HL-60/S4 (cell line): ENCODE results near the gene BCAP31.
"Not testable (repeated sequence)": the region's sequence is repeated elsewhere in the genome, so short reads cannot be mapped to it uniquely, and the experiment has no call there.

ENCODE experiments used
- in situ Hi-C: fragments of 300-500 bp; cut with MboI; formaldehyde crosslinking; loops from 2 replicates; pipeline ENCODE4 v1.14.3; 2022; ENCODE audit warnings: low sequenced_read_pairs

The BCAP31 gene

DNA sequence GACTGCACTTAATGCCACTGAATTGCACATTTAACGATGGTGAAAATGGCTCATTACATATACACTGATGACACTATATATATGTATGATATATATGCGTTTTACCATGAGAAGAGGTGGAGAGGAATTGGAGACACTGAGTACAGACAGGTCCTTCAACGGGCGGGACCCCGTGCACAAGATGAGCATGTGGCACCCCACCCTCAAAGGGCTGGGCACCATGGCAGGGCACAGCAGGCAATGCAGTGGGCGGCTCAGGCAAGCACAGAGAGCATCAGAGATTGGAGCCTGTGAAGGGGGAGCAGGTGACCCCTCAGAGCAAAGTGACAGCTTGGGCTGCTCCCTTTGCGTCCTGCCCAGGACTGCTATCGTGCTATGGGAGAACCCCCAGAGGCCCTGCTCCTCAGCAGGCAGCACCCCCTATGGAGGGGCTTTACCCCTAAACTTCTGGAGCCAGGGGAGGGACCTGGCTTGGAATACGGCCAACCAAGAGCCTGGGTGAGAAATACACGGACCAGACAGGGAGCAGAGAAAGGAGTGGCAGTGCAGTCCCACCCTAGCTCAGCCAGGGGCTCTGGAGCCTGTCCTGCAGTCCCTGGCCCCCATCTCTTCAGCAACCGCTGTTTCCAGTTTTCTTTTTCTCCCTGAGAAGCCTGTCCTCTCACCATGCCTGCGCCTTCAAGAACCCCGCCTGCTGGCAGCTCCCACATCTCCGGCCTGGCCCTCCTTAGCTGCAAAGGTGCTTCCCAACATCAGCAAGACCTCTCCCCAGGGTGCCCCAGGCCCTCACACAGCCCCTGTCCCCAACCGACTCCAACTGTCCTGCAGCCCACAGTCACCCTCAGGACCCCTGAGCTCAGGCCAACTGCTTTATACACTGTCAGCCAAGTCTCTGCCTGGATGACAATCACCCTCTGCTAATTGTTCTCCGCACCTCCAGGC is 26.0 kb downstream of the BCAP31 start:
- in situ Hi-C loops, result no loop called here

- in situ Hi-C loops, result not testable (repeated sequence)
These were observed 27.0 kb downstream of the BCAP31 start for GRCh38 chrX:153696986-153697722.

- in situ Hi-C loops, result not testable (repeated sequence)
These were observed 27.6 kb downstream of the BCAP31 start for GRCh38 chrX:153696538-153696937.

GRCh38 chrX:153696100-153696499 is 28.1 kb downstream of the BCAP31 start:
- in situ Hi-C loops, result no loop called here

- in situ Hi-C loops, result no loop called here
These were observed 29.4 kb downstream of the BCAP31 start for GRCh38 chrX:153694687-153695270.

DNA sequence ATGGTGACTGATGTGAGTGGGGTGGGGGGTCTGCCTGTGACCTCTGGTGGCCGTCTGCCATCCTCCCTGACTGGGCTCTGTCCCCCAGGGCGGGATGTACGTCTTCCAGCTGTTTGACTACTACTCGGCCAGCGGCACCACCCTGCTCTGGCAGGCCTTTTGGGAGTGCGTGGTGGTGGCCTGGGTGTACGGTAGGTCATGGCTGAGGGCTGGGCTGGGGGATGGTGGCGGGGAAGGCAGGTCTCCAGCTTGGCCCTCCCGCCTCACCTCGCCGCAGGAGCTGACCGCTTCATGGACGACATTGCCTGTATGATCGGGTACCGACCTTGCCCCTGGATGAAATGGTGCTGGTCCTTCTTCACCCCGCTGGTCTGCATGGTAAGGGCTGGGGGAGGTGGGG is 29.9 kb downstream of the BCAP31 start:
- in situ Hi-C loops, result not testable (repeated sequence)

DNA sequence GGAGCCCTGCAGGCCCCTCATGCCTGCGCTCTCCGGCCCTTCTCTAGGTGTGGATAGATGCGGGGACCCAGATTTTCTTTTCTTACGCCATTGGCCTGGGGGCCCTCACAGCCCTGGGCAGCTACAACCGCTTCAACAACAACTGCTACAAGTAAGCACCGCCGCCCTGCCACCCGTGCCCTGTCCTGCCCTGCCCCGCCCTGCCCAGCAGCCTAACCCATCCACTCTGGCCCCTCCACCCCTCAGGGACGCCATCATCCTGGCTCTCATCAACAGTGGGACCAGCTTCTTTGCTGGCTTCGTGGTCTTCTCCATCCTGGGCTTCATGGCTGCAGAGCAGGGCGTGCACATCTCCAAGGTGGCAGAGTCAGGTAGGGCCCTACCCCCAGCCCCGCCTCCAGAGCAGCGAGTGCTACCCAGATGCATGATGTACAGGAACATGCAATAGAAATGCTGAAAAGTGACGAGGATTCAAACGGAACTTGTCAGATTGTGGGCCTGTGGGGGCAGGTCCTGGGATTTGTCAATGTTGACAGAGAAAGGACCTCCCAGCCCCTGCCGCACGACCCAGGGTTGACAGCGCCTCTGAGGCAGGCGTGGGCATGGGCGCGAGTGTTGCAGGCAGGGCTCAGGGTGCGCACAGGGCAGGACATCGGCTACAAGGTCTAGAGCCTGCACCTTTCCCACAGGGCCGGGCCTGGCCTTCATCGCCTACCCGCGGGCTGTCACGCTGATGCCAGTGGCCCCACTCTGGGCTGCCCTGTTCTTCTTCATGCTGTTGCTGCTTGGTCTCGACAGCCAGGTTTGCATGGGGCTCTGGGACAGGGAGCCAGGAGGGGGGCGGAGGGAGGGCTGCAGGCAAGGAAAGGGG is 30.7 kb downstream of the BCAP31 start:
- in situ Hi-C loops, result no loop called here

DNA sequence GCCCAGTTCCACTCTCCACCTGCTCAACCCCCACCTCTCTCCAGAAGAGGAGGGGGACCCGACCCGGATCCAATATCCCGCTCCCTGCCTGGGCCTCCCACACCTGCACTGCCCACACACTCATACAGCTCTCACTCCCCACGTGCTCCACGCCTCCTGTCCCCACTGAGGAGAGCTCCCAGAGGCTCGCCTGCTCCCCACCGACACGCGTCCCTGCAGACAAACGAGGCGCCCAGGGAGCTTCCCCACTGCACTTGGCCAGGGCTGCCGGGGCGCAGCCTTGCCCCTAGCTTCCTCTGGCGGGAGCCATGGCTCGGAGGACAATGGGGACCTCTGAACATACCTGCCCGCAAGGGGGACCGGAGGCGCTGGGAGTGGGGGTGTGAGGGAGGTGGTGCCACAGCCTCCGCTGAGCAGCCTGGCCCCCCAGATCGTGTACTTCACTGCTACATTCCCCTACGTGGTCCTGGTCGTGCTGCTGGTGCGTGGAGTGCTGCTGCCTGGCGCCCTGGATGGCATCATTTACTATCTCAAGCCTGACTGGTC is 31.5 kb downstream of the BCAP31 start:
- in situ Hi-C loops, result no loop called here

- in situ Hi-C loops, result no loop called here
These were observed 32.2 kb downstream of the BCAP31 start for GRCh38 chrX:153692003-153692402.

DNA sequence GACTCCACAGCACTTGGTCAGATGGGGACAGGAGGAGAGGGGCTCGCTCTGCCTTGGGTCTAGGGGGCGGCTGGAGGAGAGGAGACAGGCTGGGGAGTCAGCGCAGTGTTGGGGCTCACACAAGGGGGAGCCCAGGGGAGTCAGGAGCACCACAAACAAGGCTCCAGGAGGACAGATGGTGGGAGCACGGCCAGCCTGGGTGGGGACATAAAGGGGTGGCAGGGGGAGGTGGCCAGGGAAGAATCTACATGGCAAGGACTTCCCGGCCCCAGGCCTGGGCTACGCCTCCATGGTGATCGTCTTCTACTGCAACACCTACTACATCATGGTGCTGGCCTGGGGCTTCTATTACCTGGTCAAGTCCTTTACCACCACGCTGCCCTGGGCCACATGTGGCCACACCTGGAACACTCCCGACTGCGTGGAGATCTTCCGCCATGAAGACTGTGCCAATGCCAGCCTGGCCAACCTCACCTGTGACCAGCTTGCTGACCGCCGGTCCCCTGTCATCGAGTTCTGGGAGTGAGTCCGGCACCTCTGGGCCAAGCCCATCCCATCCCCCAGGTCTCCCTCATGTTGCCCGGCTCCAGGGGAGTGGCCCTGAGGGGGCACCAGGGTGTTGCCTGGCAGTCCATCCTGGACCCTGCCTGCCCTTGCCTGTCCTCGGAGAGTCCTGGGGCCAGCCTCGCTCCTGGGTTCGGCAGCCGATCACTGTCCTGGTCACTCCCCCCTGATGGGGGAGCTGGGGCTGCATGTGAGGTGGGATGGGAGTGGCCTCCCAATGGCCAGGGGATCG is 33.0 kb downstream of the BCAP31 start:
- in situ Hi-C loops, result not testable (repeated sequence)

DNA sequence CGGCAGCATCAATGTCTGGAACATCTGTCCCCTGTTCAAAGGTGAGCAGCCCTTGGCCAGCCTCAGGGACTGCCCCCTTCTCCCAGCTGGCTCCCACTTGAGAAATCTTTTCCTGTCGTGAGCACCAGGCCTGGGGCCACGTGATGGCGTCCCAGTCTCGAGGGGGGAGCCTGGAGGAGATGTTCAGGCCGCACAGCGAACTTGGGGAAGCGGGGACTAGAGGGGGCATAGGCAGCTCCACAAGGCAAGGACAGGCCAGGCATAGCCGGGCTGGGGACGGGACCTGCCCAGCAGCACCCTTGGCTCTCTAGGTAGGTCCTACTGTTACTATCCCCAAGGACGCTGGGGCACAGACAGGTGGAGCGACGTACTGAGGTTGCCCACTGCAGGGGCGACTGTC is 33.7 kb downstream of the BCAP31 start:
- in situ Hi-C loops, result no loop called here

- in situ Hi-C loops, result no loop called here
These were observed 34.3 kb downstream of the BCAP31 start for GRCh38 chrX:153689654-153690465.

DNA sequence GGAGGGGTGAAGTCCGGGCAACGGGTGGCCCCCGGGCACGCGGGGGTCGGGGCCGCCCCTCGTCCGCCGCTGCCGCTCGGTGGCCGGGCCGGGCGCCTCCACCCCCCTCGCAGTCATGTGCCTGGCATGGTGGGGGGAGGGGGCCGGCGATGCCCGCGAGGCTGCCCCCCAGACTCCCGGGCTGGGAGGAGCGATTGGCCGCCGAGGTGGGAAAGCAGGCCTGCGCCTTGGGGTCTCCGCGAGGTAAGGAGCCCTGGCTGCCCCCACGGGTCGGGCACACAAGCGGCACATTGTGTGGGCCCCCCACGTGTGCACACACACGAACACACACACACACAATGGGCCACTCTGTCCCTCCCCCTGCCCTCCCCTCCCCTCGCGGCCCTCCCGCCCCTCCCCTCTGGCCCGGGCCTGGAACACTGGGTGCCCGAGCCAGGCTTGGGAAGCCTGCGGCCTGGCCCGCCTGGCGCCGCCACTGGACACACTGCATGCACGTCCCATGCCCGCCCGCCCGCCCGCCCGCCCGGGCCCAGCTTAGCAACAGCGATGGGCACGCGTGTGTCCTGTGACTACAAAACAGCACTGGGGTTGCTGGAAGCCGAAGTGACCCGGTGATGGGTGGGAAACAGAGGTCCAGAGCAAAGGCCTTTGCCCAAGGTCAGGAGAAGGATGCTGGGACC is 35.1 kb downstream of the BCAP31 start:
- in situ Hi-C loops, result no loop called here

DNA sequence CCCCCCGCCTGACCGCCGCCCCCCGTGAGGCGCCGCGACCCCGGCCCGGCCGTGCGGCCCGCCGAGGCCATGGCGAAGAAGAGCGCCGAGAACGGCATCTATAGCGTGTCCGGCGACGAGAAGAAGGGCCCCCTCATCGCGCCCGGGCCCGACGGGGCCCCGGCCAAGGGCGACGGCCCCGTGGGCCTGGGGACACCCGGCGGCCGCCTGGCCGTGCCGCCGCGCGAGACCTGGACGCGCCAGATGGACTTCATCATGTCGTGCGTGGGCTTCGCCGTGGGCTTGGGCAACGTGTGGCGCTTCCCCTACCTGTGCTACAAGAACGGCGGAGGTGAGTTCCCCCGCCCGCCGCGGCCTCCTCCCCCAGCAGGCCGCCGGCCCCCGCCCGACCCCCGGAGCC is 35.7 kb downstream of the BCAP31 start:
- in situ Hi-C loops, result no loop called here

DNA sequence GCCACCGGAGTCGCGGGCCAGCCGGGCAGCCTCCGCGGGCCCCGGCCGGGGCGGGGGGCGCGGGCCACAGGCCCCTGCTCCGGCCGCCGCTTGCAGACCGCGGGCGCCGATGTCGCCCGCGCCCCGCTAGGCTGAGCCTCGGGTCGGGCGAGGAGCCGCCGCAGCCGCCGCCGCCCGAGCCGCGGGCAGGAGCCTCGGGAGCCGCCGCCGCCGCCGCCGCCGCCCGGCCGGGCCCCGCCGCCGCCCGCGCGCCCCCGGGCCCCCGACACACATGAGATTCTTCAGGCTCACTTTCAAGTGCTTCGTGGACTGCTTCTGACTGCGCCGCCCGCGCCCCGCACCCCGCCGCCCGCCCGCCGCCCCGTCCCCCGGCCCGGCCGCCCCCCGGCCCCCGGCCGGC is 36.1 kb downstream of the BCAP31 start:
- in situ Hi-C loops, result no loop called here

- in situ Hi-C loops, result no loop called here
These were observed 36.8 kb downstream of the BCAP31 start, which contains the start of gene SLC6A8 for GRCh38 chrX:153687121-153688039. Gene SLC6A8, plus strand, starts transcription at chrX:153687926. Its CDS starts 649 bp downstream, at chrX:153688575.

- in situ Hi-C loops, result no loop called here
These were observed 37.5 kb downstream of the BCAP31 start for GRCh38 chrX:153686711-153687110.
